ENCODE measurements around the gene PRICKLE1. TPM values are rescaled to one million over a fixed set of nuclear protein-coding genes. Genes with fewer than 3 reads are reported as not detected.

PRICKLE1 gene
- total and polyA plus RNA-seq, 4 donors: 0.50 to 34.9 (median 14.8) TPM

- Histone ChIP-seq H3K36me3 (ENCODE audit: control insufficient read depth in 1 of 2, insufficient read depth in 2 of 2, low read length in 1 of 2) (no peaks in the 10 kb centered on the region), H3K4me1 (ENCODE audit: control insufficient read depth in 1 of 2, insufficient read depth in 2 of 2, low read length in 2 of 2) (peaks cover 2 to 5% of the 10 kb centered on the region in 2 donors), H3K27ac (ENCODE audit: low read depth in 1 of 2, low read length in 2 of 2) (peak overlapping the region in 1 of 2 donors; percentile 24), H3K4me3 (ENCODE audit: low read length in 2 of 2) (no peak overlapping the region), H3K27me3 (ENCODE audit: control insufficient read depth in 1 of 2, insufficient read depth in 2 of 2, low read length in 1 of 2) (no peaks in the 10 kb centered on the region), H3K9me3 (ENCODE audit: control insufficient read depth, low read length) (no peaks in the 10 kb centered on the region)
- WGBS, 2 donors: 10 to 17% methylated on average over 4 of the region's 4 CpGs
- ATAC-seq (ENCODE audit: low FRiP score) (no peak), DNase-seq (no peak)
- intact Hi-C loops (cut with DNase I): loop anchor here in 1 of 2 donors (5.0 kb wide), 1 partner anchor 157 kb away; no protein-coding TSS in a partner anchor
Observed at GRCh38 chr12:42585154-42585840, 4.2 kb downstream of the PRICKLE1 start.

- Histone ChIP-seq H3K4me3 (ENCODE audit: low read length in 2 of 2) (peak overlapping the region in 1 of 2 donors; percentile 29), H3K27ac (ENCODE audit: low read depth in 1 of 2, low read length in 2 of 2) (peak overlapping the region in 1 of 2 donors; percentile 60), H3K27me3 (ENCODE audit: control insufficient read depth in 1 of 2, insufficient read depth in 2 of 2, low read length in 1 of 2) (no peaks in the 10 kb centered on the region), H3K9me3 (ENCODE audit: control insufficient read depth, low read length) (no peaks in the 10 kb centered on the region), H3K4me1 (ENCODE audit: control insufficient read depth in 1 of 2, insufficient read depth in 2 of 2, low read length in 2 of 2) (peaks cover 2 to 5% of the 10 kb centered on the region in 2 donors), H3K36me3 (ENCODE audit: control insufficient read depth in 1 of 2, insufficient read depth in 2 of 2, low read length in 1 of 2) (no peaks in the 10 kb centered on the region)
- DNase-seq: no peak
- intact Hi-C loops (cut with DNase I): loop anchor here in 1 of 2 donors (5.0 kb wide), 1 partner anchor 158 kb away; no protein-coding TSS in a partner anchor
- no peak for ATAC-seq (ENCODE audit: low FRiP score)
- whole genome bisulfite sequencing, 2 donors: 2 to 6% methylated on average over 6 of the region's 6 CpGs
Observed at GRCh38 chr12:42584651-42585111, 4.9 kb downstream of the PRICKLE1 start.

GRCh38 chr12:42583016-42583415 lies 6.5 kb downstream of the PRICKLE1 start:
- H3K4me1 ChIP-seq (ENCODE audit: control insufficient read depth in 1 of 2, insufficient read depth in 2 of 2, low read length in 2 of 2): peaks cover 2 to 7% of the 10 kb centered on the region in 2 donors
- H3K27ac ChIP-seq (ENCODE audit: low read depth in 1 of 2, low read length in 2 of 2): no peak overlapping the region
- H3K27me3 ChIP-seq (ENCODE audit: control insufficient read depth in 1 of 2, insufficient read depth in 2 of 2, low read length in 1 of 2): no peaks in the 10 kb centered on the region
- ATAC-seq (ENCODE audit: low FRiP score) (no peak), DNase-seq (no peak)
- H3K36me3 ChIP-seq (ENCODE audit: control insufficient read depth in 1 of 2, insufficient read depth in 2 of 2, low read length in 1 of 2): no peaks in the 10 kb centered on the region
- WGBS, 2 donors: 14 to 15% methylated on average over 2 of the region's 2 CpGs
- intact Hi-C loops (cut with DNase I): no loop called here
- H3K4me3 ChIP-seq (ENCODE audit: low read length in 2 of 2): no peak overlapping the region
- H3K9me3 ChIP-seq (ENCODE audit: control insufficient read depth, low read length): no peaks in the 10 kb centered on the region

- intact Hi-C loops (cut with DNase I): no loop called here
- no peak for DNase-seq
- Histone ChIP-seq H3K27me3 (ENCODE audit: control insufficient read depth in 1 of 2, insufficient read depth in 2 of 2, low read length in 1 of 2) (no peaks in the 10 kb centered on the region), H3K27ac (ENCODE audit: low read depth in 1 of 2, low read length in 2 of 2) (no peak overlapping the region), H3K4me1 (ENCODE audit: control insufficient read depth in 1 of 2, insufficient read depth in 2 of 2, low read length in 2 of 2) (peaks cover 2 to 7% of the 10 kb centered on the region in 2 donors), H3K36me3 (ENCODE audit: control insufficient read depth in 1 of 2, insufficient read depth in 2 of 2, low read length in 1 of 2) (no peaks in the 10 kb centered on the region), H3K4me3 (ENCODE audit: low read length in 2 of 2) (no peak overlapping the region), H3K9me3 (ENCODE audit: control insufficient read depth, low read length) (no peaks in the 10 kb centered on the region)
- ATAC-seq (ENCODE audit: low FRiP score): no peak
- WGBS, 2 donors: 12 to 14% methylated on average over 5 of the region's 5 CpGs
Observed at GRCh38 chr12:42582498-42582897, 7.0 kb downstream of the PRICKLE1 start.

GRCh38 chr12:42582050-42582449 lies 7.5 kb downstream of the PRICKLE1 start:
- no peak overlapping the region for H3K4me3 ChIP-seq (ENCODE audit: low read length in 2 of 2)
- no peaks in the 10 kb centered on the region for H3K9me3 ChIP-seq (ENCODE audit: control insufficient read depth, low read length)
- intact Hi-C loops (cut with DNase I): no loop called here
- peaks cover 2 to 7% of the 10 kb centered on the region in 2 donors for H3K4me1 ChIP-seq (ENCODE audit: control insufficient read depth in 1 of 2, insufficient read depth in 2 of 2, low read length in 2 of 2)
- 5 to 7% methylated on average over 1 of the region's 1 CpG for WGBS, 2 donors
- H3K27me3 ChIP-seq (ENCODE audit: control insufficient read depth in 1 of 2, insufficient read depth in 2 of 2, low read length in 1 of 2): no peaks in the 10 kb centered on the region
- no peaks in the 10 kb centered on the region for H3K36me3 ChIP-seq (ENCODE audit: control insufficient read depth in 1 of 2, insufficient read depth in 2 of 2, low read length in 1 of 2)
- ATAC-seq (ENCODE audit: low FRiP score): peak; percentile 19
- no peak for DNase-seq
- H3K27ac ChIP-seq (ENCODE audit: low read depth in 1 of 2, low read length in 2 of 2): no peak overlapping the region

- H3K4me3 ChIP-seq (ENCODE audit: low read length in 2 of 2): no peak overlapping the region
- intact Hi-C loops (cut with DNase I): no loop called here
- no peaks in the 10 kb centered on the region for H3K27me3 ChIP-seq (ENCODE audit: control insufficient read depth in 1 of 2, insufficient read depth in 2 of 2, low read length in 1 of 2)
- peaks cover 2% of the 10 kb centered on the region in 2 donors for H3K4me1 ChIP-seq (ENCODE audit: control insufficient read depth in 1 of 2, insufficient read depth in 2 of 2, low read length in 2 of 2)
- H3K9me3 ChIP-seq (ENCODE audit: control insufficient read depth, low read length): no peaks in the 10 kb centered on the region
- peak overlapping the region in 1 of 2 donors; percentile 48 for H3K27ac ChIP-seq (ENCODE audit: low read depth in 1 of 2, low read length in 2 of 2)
- DNase-seq (no peak), ATAC-seq (ENCODE audit: low FRiP score) (no peak)
- no peaks in the 10 kb centered on the region for H3K36me3 ChIP-seq (ENCODE audit: control insufficient read depth in 1 of 2, insufficient read depth in 2 of 2, low read length in 1 of 2)
- 42 to 45% methylated on average over 5 of the region's 5 CpGs for WGBS, 2 donors
Observed at GRCh38 chr12:42576374-42576773, 13.2 kb downstream of the PRICKLE1 start.

GRCh38 chr12:42575717-42576116 lies 13.8 kb downstream of the PRICKLE1 start:
- Histone ChIP-seq H3K27ac (ENCODE audit: low read depth in 1 of 2, low read length in 2 of 2) (peak overlapping the region in 1 of 2 donors; percentile 17), H3K27me3 (ENCODE audit: control insufficient read depth in 1 of 2, insufficient read depth in 2 of 2, low read length in 1 of 2) (no peaks in the 10 kb centered on the region), H3K4me1 (ENCODE audit: control insufficient read depth in 1 of 2, insufficient read depth in 2 of 2, low read length in 2 of 2) (peaks cover 2% of the 10 kb centered on the region in 2 donors), H3K9me3 (ENCODE audit: control insufficient read depth, low read length) (no peaks in the 10 kb centered on the region), H3K4me3 (ENCODE audit: low read length in 2 of 2) (no peak overlapping the region), H3K36me3 (ENCODE audit: control insufficient read depth in 1 of 2, insufficient read depth in 2 of 2, low read length in 1 of 2) (no peaks in the 10 kb centered on the region)
- DNase-seq: no peak
- ATAC-seq (ENCODE audit: low FRiP score): no peak
- 29 to 42% methylated on average over 1 of the region's 1 CpG for WGBS, 2 donors
- intact Hi-C loops (cut with DNase I): no loop called here

- DNase-seq (no peak), ATAC-seq (ENCODE audit: low FRiP score) (no peak)
- peaks cover 2% of the 10 kb centered on the region in 2 donors for H3K4me1 ChIP-seq (ENCODE audit: control insufficient read depth in 1 of 2, insufficient read depth in 2 of 2, low read length in 2 of 2)
- no peaks in the 10 kb centered on the region for H3K36me3 ChIP-seq (ENCODE audit: control insufficient read depth in 1 of 2, insufficient read depth in 2 of 2, low read length in 1 of 2)
- no peak overlapping the region for H3K4me3 ChIP-seq (ENCODE audit: low read length in 2 of 2)
- no peaks in the 10 kb centered on the region for H3K27me3 ChIP-seq (ENCODE audit: control insufficient read depth in 1 of 2, insufficient read depth in 2 of 2, low read length in 1 of 2)
- H3K9me3 ChIP-seq (ENCODE audit: control insufficient read depth, low read length): no peaks in the 10 kb centered on the region
- no peak overlapping the region for H3K27ac ChIP-seq (ENCODE audit: low read depth in 1 of 2, low read length in 2 of 2)
- intact Hi-C loops (cut with DNase I): no loop called here
Observed at GRCh38 chr12:42574851-42575266, 14.7 kb downstream of the PRICKLE1 start.
